Measurements from ENCODE around the gene CAMP.
"Not testable (repeated sequence)": the region's sequence is repeated elsewhere in the genome, so short reads cannot be mapped to it uniquely, and the experiment has no call there.

Gene CAMP

GRCh38 chr3:48211776-48212175, 11.5 kb upstream of the CAMP start:
- not testable (repeated sequence) for H2BK12ac ChIP-seq (ENCODE audit: low read length); DNase-seq (ENCODE audit: low spot score); H3K27me3 ChIP-seq (ENCODE audit: control insufficient read depth in 3 of 3, insufficient read depth in 3 of 3, low read depth in 1 of 3, low read length in 3 of 3); H3K79me1 ChIP-seq (ENCODE audit: low read depth, low read length); H3K23ac ChIP-seq (ENCODE audit: low read depth, low read length, poor library complexity); H3K4me2 ChIP-seq (ENCODE audit: insufficient read depth, low read length, poor library complexity, severe bottlenecking); H3K4ac ChIP-seq (ENCODE audit: low read length); H3K27ac ChIP-seq (replicated peaks; ENCODE audit: low read length); H3K4me1 ChIP-seq (ENCODE audit: control insufficient read depth in 2 of 2, insufficient read depth in 1 of 2, low read depth in 1 of 2, low read length in 2 of 2); H3K9ac ChIP-seq (ENCODE audit: low read depth, low read length, poor library complexity); H3K9me3 ChIP-seq (replicated peaks in 1 of 2; ENCODE audit: control insufficient read depth in 2 of 2, insufficient read depth in 1 of 2, low read depth in 1 of 2, low read length in 2 of 2); H2BK15ac ChIP-seq (ENCODE audit: low read length); H4K91ac ChIP-seq (ENCODE audit: low read depth, low read length, poor library complexity); H2AK5ac ChIP-seq (ENCODE audit: low read depth, low read length); H2BK120ac ChIP-seq (ENCODE audit: low read depth, low read length); H3K14ac ChIP-seq (ENCODE audit: low read length); H3K36me3 ChIP-seq (replicated peaks in 1 of 2; ENCODE audit: control insufficient read depth in 2 of 2, insufficient read depth in 2 of 2, low read length in 2 of 2); H2BK5ac ChIP-seq (ENCODE audit: low read length); H3K18ac ChIP-seq (ENCODE audit: low read length); H3K4me3 ChIP-seq (ENCODE audit: low read length in 2 of 2); H2AFZ ChIP-seq (ENCODE audit: low read length); H4K8ac ChIP-seq (ENCODE audit: low read depth, low read length)
- WGBS, 2 donors (ENCODE audit: extremely low coverage in 2 of 2, insufficient read length in 2 of 2, insufficient replicate concordance in 1 of 2): no CpG with 5 or more reads among the region's 36 CpGs

- Histone ChIP-seq H3K79me1 (ENCODE audit: low read depth, low read length) (no peaks in the 10 kb centered on the region), H4K8ac (ENCODE audit: low read depth, low read length) (no peak overlapping the region), H3K4me2 (ENCODE audit: insufficient read depth, low read length, poor library complexity, severe bottlenecking) (no peak overlapping the region), H3K4me3 (ENCODE audit: low read length in 2 of 2) (no peak overlapping the region), H2AK5ac (ENCODE audit: low read depth, low read length) (no peak overlapping the region), H3K36me3 (replicated peaks in 1 of 2; ENCODE audit: control insufficient read depth in 2 of 2, insufficient read depth in 2 of 2, low read length in 2 of 2) (no peaks in the 10 kb centered on the region), H3K9ac (ENCODE audit: low read depth, low read length, poor library complexity) (no peak overlapping the region), H2AFZ (ENCODE audit: low read length) (no peak overlapping the region), H2BK12ac (ENCODE audit: low read length) (no peak overlapping the region), H3K27me3 (ENCODE audit: control insufficient read depth in 3 of 3, insufficient read depth in 3 of 3, low read depth in 1 of 3, low read length in 3 of 3) (peaks cover 0 to 4% (median 0%) of the 10 kb centered on the region in 3 experiments), H3K9me3 (replicated peaks in 1 of 2; ENCODE audit: control insufficient read depth in 2 of 2, insufficient read depth in 1 of 2, low read depth in 1 of 2, low read length in 2 of 2) (peaks cover 0 to 4% of the 10 kb centered on the region in 2 donors), H3K4me1 (ENCODE audit: control insufficient read depth in 2 of 2, insufficient read depth in 1 of 2, low read depth in 1 of 2, low read length in 2 of 2) (peaks cover 1 to 3% of the 10 kb centered on the region in 2 donors), H2BK15ac (ENCODE audit: low read length) (no peak overlapping the region), H3K4ac (ENCODE audit: low read length) (no peak overlapping the region), H3K14ac (ENCODE audit: low read length) (no peak overlapping the region), H4K91ac (ENCODE audit: low read depth, low read length, poor library complexity) (no peak overlapping the region), H3K23ac (ENCODE audit: low read depth, low read length, poor library complexity) (no peak overlapping the region), H3K27ac (replicated peaks; ENCODE audit: low read length) (no peak overlapping the region), H2BK5ac (ENCODE audit: low read length) (no peak overlapping the region), H3K18ac (ENCODE audit: low read length) (no peak overlapping the region), H2BK120ac (ENCODE audit: low read depth, low read length) (no peak overlapping the region)
- no peak for DNase-seq (ENCODE audit: low spot score)
- WGBS, 2 donors (ENCODE audit: extremely low coverage in 2 of 2, insufficient read length in 2 of 2, insufficient replicate concordance in 1 of 2): no CpG with 5 or more reads among the region's 3 CpGs
Observed at GRCh38 chr3:48214225-48214624, 9.1 kb upstream of the CAMP start.

GRCh38 chr3:48215019-48215418, 8.3 kb upstream of the CAMP start:
- no peak overlapping the region for H3K23ac ChIP-seq (ENCODE audit: low read depth, low read length, poor library complexity)
- H3K9ac ChIP-seq (ENCODE audit: low read depth, low read length, poor library complexity): no peak overlapping the region
- H2BK15ac ChIP-seq (ENCODE audit: low read length): no peak overlapping the region
- peaks cover 1 to 3% of the 10 kb centered on the region in 2 donors for H3K4me1 ChIP-seq (ENCODE audit: control insufficient read depth in 2 of 2, insufficient read depth in 1 of 2, low read depth in 1 of 2, low read length in 2 of 2)
- no CpG with 5 or more reads among the region's 3 CpGs for WGBS, 2 donors (ENCODE audit: extremely low coverage in 2 of 2, insufficient read length in 2 of 2, insufficient replicate concordance in 1 of 2)
- no peak overlapping the region for H3K27ac ChIP-seq (replicated peaks; ENCODE audit: low read length)
- no peak overlapping the region for H4K8ac ChIP-seq (ENCODE audit: low read depth, low read length)
- no peak overlapping the region for H3K14ac ChIP-seq (ENCODE audit: low read length)
- H4K91ac ChIP-seq (ENCODE audit: low read depth, low read length, poor library complexity): no peak overlapping the region
- H2BK120ac ChIP-seq (ENCODE audit: low read depth, low read length): no peak overlapping the region
- no peak overlapping the region for H2AFZ ChIP-seq (ENCODE audit: low read length)
- H2AK5ac ChIP-seq (ENCODE audit: low read depth, low read length): no peak overlapping the region
- H3K36me3 ChIP-seq (replicated peaks in 1 of 2; ENCODE audit: control insufficient read depth in 2 of 2, insufficient read depth in 2 of 2, low read length in 2 of 2): no peaks in the 10 kb centered on the region
- no peak overlapping the region for H3K4ac ChIP-seq (ENCODE audit: low read length)
- H2BK5ac ChIP-seq (ENCODE audit: low read length): no peak overlapping the region
- no peak overlapping the region for H3K4me2 ChIP-seq (ENCODE audit: insufficient read depth, low read length, poor library complexity, severe bottlenecking)
- H2BK12ac ChIP-seq (ENCODE audit: low read length): no peak overlapping the region
- H3K79me1 ChIP-seq (ENCODE audit: low read depth, low read length): no peaks in the 10 kb centered on the region
- H3K18ac ChIP-seq (ENCODE audit: low read length): no peak overlapping the region
- H3K9me3 ChIP-seq (replicated peaks in 1 of 2; ENCODE audit: control insufficient read depth in 2 of 2, insufficient read depth in 1 of 2, low read depth in 1 of 2, low read length in 2 of 2): peaks cover 0 to 2% of the 10 kb centered on the region in 2 donors
- H3K4me3 ChIP-seq (ENCODE audit: low read length in 2 of 2): no peak overlapping the region
- H3K27me3 ChIP-seq (ENCODE audit: control insufficient read depth in 3 of 3, insufficient read depth in 3 of 3, low read depth in 1 of 3, low read length in 3 of 3): peaks cover 0 to 4% (median 0%) of the 10 kb centered on the region in 3 experiments
- DNase-seq (ENCODE audit: low spot score): no peak

GRCh38 chr3:48215466-48215865, 7.8 kb upstream of the CAMP start:
- peaks cover 1 to 3% of the 10 kb centered on the region in 2 donors for H3K4me1 ChIP-seq (ENCODE audit: control insufficient read depth in 2 of 2, insufficient read depth in 1 of 2, low read depth in 1 of 2, low read length in 2 of 2)
- no peak overlapping the region for H2BK5ac ChIP-seq (ENCODE audit: low read length)
- no peak overlapping the region for H2AFZ ChIP-seq (ENCODE audit: low read length)
- no peaks in the 10 kb centered on the region for H3K79me1 ChIP-seq (ENCODE audit: low read depth, low read length)
- H3K4me2 ChIP-seq (ENCODE audit: insufficient read depth, low read length, poor library complexity, severe bottlenecking): no peak overlapping the region
- H4K8ac ChIP-seq (ENCODE audit: low read depth, low read length): no peak overlapping the region
- peaks cover 0 to 4% (median 0%) of the 10 kb centered on the region in 3 experiments for H3K27me3 ChIP-seq (ENCODE audit: control insufficient read depth in 3 of 3, insufficient read depth in 3 of 3, low read depth in 1 of 3, low read length in 3 of 3)
- no peak for DNase-seq (ENCODE audit: low spot score)
- H4K91ac ChIP-seq (ENCODE audit: low read depth, low read length, poor library complexity): no peak overlapping the region
- no peak overlapping the region for H3K4me3 ChIP-seq (ENCODE audit: low read length in 2 of 2)
- no peak overlapping the region for H2BK12ac ChIP-seq (ENCODE audit: low read length)
- H3K18ac ChIP-seq (ENCODE audit: low read length): no peak overlapping the region
- H3K9me3 ChIP-seq (replicated peaks in 1 of 2; ENCODE audit: control insufficient read depth in 2 of 2, insufficient read depth in 1 of 2, low read depth in 1 of 2, low read length in 2 of 2): no peaks in the 10 kb centered on the region
- H2AK5ac ChIP-seq (ENCODE audit: low read depth, low read length): no peak overlapping the region
- H3K9ac ChIP-seq (ENCODE audit: low read depth, low read length, poor library complexity): no peak overlapping the region
- no CpG with 5 or more reads among the region's 4 CpGs for WGBS, 2 donors (ENCODE audit: extremely low coverage in 2 of 2, insufficient read length in 2 of 2, insufficient replicate concordance in 1 of 2)
- no peak overlapping the region for H3K4ac ChIP-seq (ENCODE audit: low read length)
- H3K23ac ChIP-seq (ENCODE audit: low read depth, low read length, poor library complexity): no peak overlapping the region
- no peak overlapping the region for H2BK120ac ChIP-seq (ENCODE audit: low read depth, low read length)
- H3K27ac ChIP-seq (replicated peaks; ENCODE audit: low read length): no peak overlapping the region
- no peak overlapping the region for H2BK15ac ChIP-seq (ENCODE audit: low read length)
- H3K36me3 ChIP-seq (replicated peaks in 1 of 2; ENCODE audit: control insufficient read depth in 2 of 2, insufficient read depth in 2 of 2, low read length in 2 of 2): no peaks in the 10 kb centered on the region
- H3K14ac ChIP-seq (ENCODE audit: low read length): no peak overlapping the region
